GM18526 (cell line): Measurements from ENCODE around the gene FRG2.
"Not testable (repeated sequence)": the region's sequence is repeated elsewhere in the genome, so short reads cannot be mapped to it uniquely, and the experiment has no call there.

Experiments used
- POLR2A ChIP-seq: IDR thresholded peaks from 3 replicates; pipeline ENCODE4 v1.6.1; 2011; ENCODE audit not compliant: insufficient read length; ENCODE audit errors: extremely low read depth

The FRG2 gene

GRCh38 chr4:190027156-190027555 lies at the start of gene FRG2:
FRG2 (minus strand) TSS chr4:190027256; CDS start chr4:190027204, 52 bp downstream.
- TF ChIP-seq POLR2A = not testable (repeated sequence)

GRCh38 chr4:190064342-190064741 lies 37.3 kb upstream of the FRG2 start, which contains the start of gene DBET:
DBET (plus strand) TSS chr4:190064502.
- TF ChIP-seq POLR2A = not testable (repeated sequence)

- no peak for TF ChIP-seq POLR2A
These were observed 6.0 kb downstream of the FRG2 start for GRCh38 chr4:190020790-190021717.

- TF ChIP-seq POLR2A = no peak
These were observed 7.8 kb downstream of the FRG2 start for GRCh38 chr4:190019023-190019858.

- TF ChIP-seq POLR2A = no peak
These were observed 8.7 kb downstream of the FRG2 start for GRCh38 chr4:190018201-190018920.

- TF ChIP-seq POLR2A = no peak
These were observed 9.5 kb downstream of the FRG2 start for GRCh38 chr4:190017357-190018200.

GRCh38 chr4:190016369-190017289 lies 10.4 kb downstream of the FRG2 start:
- TF ChIP-seq POLR2A = no peak

- no peak for TF ChIP-seq POLR2A
These were observed 11.3 kb downstream of the FRG2 start for GRCh38 chr4:190015538-190016368.

- no peak for TF ChIP-seq POLR2A
These were observed 12.1 kb downstream of the FRG2 start for GRCh38 chr4:190014771-190015537.

GRCh38 chr4:189988877-189989431 lies 38.1 kb downstream of the FRG2 start:
- no peak for TF ChIP-seq POLR2A

- no peak for TF ChIP-seq POLR2A
These were observed 45.1 kb downstream of the FRG2 start for GRCh38 chr4:189981970-189982369.
